H9 (cell line): ENCODE measurements around the gene SLBP. TPM values are rescaled to one million over a fixed set of nuclear protein-coding genes. Genes with fewer than 3 reads are reported as not detected.

ENCODE experiments used
- DNase-seq: peaks from one replicate; pipeline ENCODE4 v3.0.0-alpha.2; 2017
- H2AFZ ChIP-seq: one replicate; pipeline ENCODE4 v1.6.1; 2013; ENCODE audit warnings: mild to moderate bottlenecking, low read length, control low read depth, moderate library complexity
- H2AK5ac ChIP-seq: 2 replicates; pipeline ENCODE4 v1.6.1; 2013; ENCODE audit warnings: low read length, control low read depth, mixed read lengths; ENCODE audit not compliant: insufficient read length
- H2BK120ac ChIP-seq: one replicate; pipeline ENCODE4 v1.6.1; 2013; ENCODE audit warnings: low read depth, mild to moderate bottlenecking, low read length, control low read depth, inconsistent platforms; ENCODE audit not compliant: poor library complexity, severe bottlenecking
- H2BK12ac ChIP-seq: 2 replicates; pipeline ENCODE4 v1.6.1; 2013; ENCODE audit warnings: low read length, control low read depth, mixed read lengths, low read depth; ENCODE audit not compliant: insufficient read length
- H2BK15ac ChIP-seq: 2 replicates; pipeline ENCODE4 v1.6.1; 2013; ENCODE audit warnings: low read depth, low read length, control low read depth
- H2BK20ac ChIP-seq: one replicate; pipeline ENCODE4 v1.6.1; 2013; ENCODE audit warnings: low read depth, mild to moderate bottlenecking, low read length, control low read depth, inconsistent platforms; ENCODE audit not compliant: poor library complexity, severe bottlenecking
- H2BK5ac ChIP-seq: 2 replicates; pipeline ENCODE4 v1.6.1; 2013; ENCODE audit warnings: low read length, control low read depth, mixed read lengths; ENCODE audit not compliant: insufficient read length
- H3K14ac ChIP-seq: 2 replicates; pipeline ENCODE4 v1.6.1; 2013; ENCODE audit warnings: low read length, control low read depth; ENCODE audit not compliant: insufficient read depth
- H3K18ac ChIP-seq: 2 replicates; pipeline ENCODE4 v1.6.1; 2013; ENCODE audit warnings: low read depth, mild to moderate bottlenecking, mixed read lengths, low read length, control low read depth; ENCODE audit not compliant: insufficient read length
- H3K23ac ChIP-seq: 2 replicates; pipeline ENCODE4 v1.6.1; 2013; ENCODE audit warnings: low read length, control low read depth, mixed read lengths, low read depth; ENCODE audit not compliant: insufficient read length
- H3K23me2 ChIP-seq: 2 replicates; pipeline ENCODE4 v1.6.1; 2013; ENCODE audit warnings: low read depth, mild to moderate bottlenecking, mixed read lengths, low read length, control low read depth; ENCODE audit not compliant: insufficient read length, poor library complexity, severe bottlenecking
- H3K27ac ChIP-seq: 2 replicates; pipeline ENCODE4 v1.5.1; 2013; ENCODE audit warnings: low read length, control low read depth, mixed read lengths, low read depth; ENCODE audit not compliant: insufficient read length
- H3K27me3 ChIP-seq: 2 replicates; pipeline ENCODE4 v1.6.1; 2013; ENCODE audit warnings: low read length, control low read depth, inconsistent platforms; ENCODE audit not compliant: insufficient read depth
- H3K4ac ChIP-seq: 2 replicates; pipeline ENCODE4 v1.6.1; 2013; ENCODE audit warnings: low read depth, mild to moderate bottlenecking, control low read depth, inconsistent platforms, low read length, moderate library complexity
- H3K4me1 ChIP-seq: 2 replicates; pipeline ENCODE4 v1.6.1; 2013; ENCODE audit warnings: low read length, control low read depth, inconsistent platforms; ENCODE audit not compliant: insufficient read depth
- H3K4me2 ChIP-seq: 2 replicates; pipeline ENCODE4 v1.6.1; 2013; ENCODE audit warnings: low read length, control low read depth, mixed read lengths; ENCODE audit not compliant: insufficient read length, insufficient read depth
- H3K56ac ChIP-seq: 2 replicates; pipeline ENCODE4 v1.6.1; 2013; ENCODE audit warnings: low read depth, mild to moderate bottlenecking, mixed read lengths, low read length, control low read depth; ENCODE audit not compliant: insufficient read length
- H3K79me1 ChIP-seq: 2 replicates; pipeline ENCODE4 v1.6.1; 2013; ENCODE audit warnings: low read depth, mild to moderate bottlenecking, moderate library complexity, low read length, control low read depth, inconsistent platforms; ENCODE audit not compliant: insufficient read depth, poor library complexity, severe bottlenecking
- H3K79me2 ChIP-seq: 2 replicates; pipeline ENCODE4 v1.6.1; 2013; ENCODE audit warnings: low read length, control low read depth, inconsistent platforms; ENCODE audit not compliant: insufficient read depth
- H3K9ac ChIP-seq: 2 replicates; pipeline ENCODE4 v1.6.1; 2013; ENCODE audit warnings: low read length, control low read depth, mixed read lengths; ENCODE audit not compliant: insufficient read length; ENCODE audit errors: extremely low read depth
- H3K9me3 ChIP-seq: one replicate; pipeline ENCODE4 v1.6.1; 2013; ENCODE audit warnings: low read depth, low read length, inconsistent platforms; ENCODE audit not compliant: control insufficient read depth
- H3T11ph ChIP-seq: one replicate; pipeline ENCODE4 v1.6.1; 2013; ENCODE audit warnings: mild to moderate bottlenecking, low read length, control low read depth, inconsistent platforms
- H4K20me1 ChIP-seq: one replicate; pipeline ENCODE4 v1.6.1; 2013; ENCODE audit not compliant: control insufficient read depth, insufficient read length, insufficient read depth
- H4K5ac ChIP-seq: 2 replicates; pipeline ENCODE4 v1.6.1; 2013; ENCODE audit warnings: low read depth, mild to moderate bottlenecking, mixed read lengths, low read length, control low read depth; ENCODE audit not compliant: insufficient read length
- H4K8ac ChIP-seq: replicated peaks from 2 replicates; pipeline ENCODE4 v1.6.1; 2013; ENCODE audit warnings: low read length, control low read depth, mixed read lengths, low read depth; ENCODE audit not compliant: insufficient read length
- H4K91ac ChIP-seq: 2 replicates; pipeline ENCODE4 v1.6.1; 2013; ENCODE audit warnings: low read depth, mild to moderate bottlenecking, moderate library complexity, mixed read lengths, low read length, control low read depth; ENCODE audit not compliant: insufficient read length
- H3K27ac Mint-ChIP-seq, 3 experiments: 2 replicates in 2 of 3; 3 replicates in 1 of 3; pipeline ENCODE4 v1.8.0; 2020 to 2021; ENCODE audit warnings: mixed read lengths in 3 of 3, mild to moderate bottlenecking in 1 of 3, moderate library complexity in 1 of 3
- H3K27me3 Mint-ChIP-seq: 2 replicates; pipeline ENCODE4 v1.8.0; 2021; ENCODE audit warnings: low read depth, mild to moderate bottlenecking, moderate library complexity, mixed read lengths
- H3K36me3 Mint-ChIP-seq, 3 experiments: 2 replicates in 2 of 3; 3 replicates in 1 of 3; pipeline ENCODE4 v1.8.0; 2020 to 2021; ENCODE audit warnings: low read depth in 3 of 3, mixed read lengths in 3 of 3; ENCODE audit not compliant: insufficient read depth in 1 of 3
- H3K4me1 Mint-ChIP-seq, 2 experiments: 2 replicates each; pipeline ENCODE4 v1.8.0; 2020; ENCODE audit warnings: mixed read lengths in 2 of 2
- H3K4me3 Mint-ChIP-seq, 2 experiments: 2 replicates in 1 of 2; 3 replicates in 1 of 2; pipeline ENCODE4 v1.8.0; 2020 to 2021; ENCODE audit warnings: mild to moderate bottlenecking in 2 of 2, mixed read lengths in 2 of 2, moderate library complexity in 1 of 2
- H3K9me3 Mint-ChIP-seq, 2 experiments: 2 replicates in 1 of 2; 3 replicates in 1 of 2; pipeline ENCODE4 v1.8.0; 2020; ENCODE audit warnings: mild to moderate bottlenecking in 2 of 2, mixed read lengths in 2 of 2, moderate library complexity in 1 of 2
- WGBS: extraction: QIAGEN DNeasy Blood & Tissue Kit; methylation state at CpG from one replicate; pipeline ENCODE4 v1.1.7; 2013; ENCODE audit warnings: missing lambda C conversion rate, low lambda C conversion rate, mixed read lengths; ENCODE audit not compliant: insufficient read length; ENCODE audit errors: extremely low coverage; 5-methylcytosine and 5-hydroxymethylcytosine counted together
- total RNA-seq: library from RNA; stranded (reverse); gene quantifications from 2 replicates; pipeline ENCODE4 v1.2.1, GENCODE V29; 2021
- TF ChIP-seq, protein P1 (sequence below): fragments of 200-600 bp; sonication (generic); conservative IDR thresholded peaks from 3 replicates; pipeline ENCODE4 v1.8.0; 2021; ENCODE audit warnings: antibody characterized with exemption, mild to moderate bottlenecking

Gene SLBP
- total RNA-seq, 1 experiment from 2014 or later, result 62.7 TPM

DNA sequence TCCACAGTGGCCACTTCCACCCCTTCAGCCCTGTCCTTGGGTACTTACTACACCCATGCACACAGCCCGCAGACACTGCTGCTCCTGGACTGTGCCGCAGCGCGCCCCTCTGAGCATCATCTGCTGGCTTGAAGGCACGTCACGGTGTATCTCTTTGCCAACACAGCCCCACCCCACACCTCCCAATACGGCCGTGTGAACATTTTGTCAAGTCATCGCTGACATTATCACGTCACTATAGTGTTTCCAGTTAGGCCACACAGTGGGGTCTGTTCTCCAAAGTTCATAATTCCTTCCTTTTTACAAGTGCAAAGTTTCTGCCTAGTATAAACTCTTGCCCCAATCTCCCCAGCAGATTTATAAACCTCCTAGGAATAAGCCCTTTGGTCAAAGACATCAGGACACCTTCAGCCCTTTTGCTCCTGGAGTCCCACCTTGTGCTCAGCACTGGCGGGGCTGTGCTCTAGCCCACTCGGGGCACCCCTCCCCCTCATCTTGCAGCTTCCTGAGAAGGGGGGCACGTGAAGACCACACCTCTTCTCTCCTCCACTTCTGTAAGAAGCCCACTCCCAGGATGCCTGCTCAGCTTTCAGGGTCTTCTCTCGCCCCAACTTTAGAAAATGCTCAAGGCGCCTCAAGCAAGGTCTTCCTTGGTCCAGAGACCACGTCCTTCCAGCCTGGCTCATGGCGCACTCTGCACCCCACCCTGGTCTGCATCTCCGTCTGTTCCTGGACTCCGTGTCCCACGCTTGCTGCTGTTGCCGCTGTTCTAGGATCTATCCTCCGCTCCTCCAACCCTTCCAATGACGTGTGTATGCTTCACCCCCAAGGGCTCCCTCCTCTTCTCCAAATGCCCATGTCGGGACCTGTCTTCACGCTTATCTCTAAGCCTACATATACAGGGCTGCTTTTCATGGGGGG, 35.3 kb downstream of the SLBP start:
- no peak overlapping the region for H3K4ac ChIP-seq
- H2AK5ac ChIP-seq, result no peak overlapping the region
- Mint-ChIP-seq H3K27ac (peak overlapping the region in 1 of 3 experiments; percentile 2; a peak in 2 of 7 replicates), H3K36me3 (no peaks in the 10 kb centered on the region), H3K9me3 (no peaks in the 10 kb centered on the region; a peak in 1 of 5 replicates), H3K27me3 (peaks cover 16% of the 10 kb centered on the region), H3K4me1 (peaks cover 0 to 10% of the 10 kb centered on the region in 2 experiments; a peak in 3 of 4 replicates), H3K4me3 (no peak overlapping the region; a peak in 1 of 5 replicates)
- no peak overlapping the region for H2BK12ac ChIP-seq
- no peak overlapping the region for H4K5ac ChIP-seq
- H3K23ac ChIP-seq, result no peak overlapping the region
- no peak overlapping the region for H3K56ac ChIP-seq
- no peaks in the 10 kb centered on the region for H3K27me3 ChIP-seq
- no peaks in the 10 kb centered on the region for H3K9me3 ChIP-seq
- no peaks in the 10 kb centered on the region for H3K23me2 ChIP-seq
- H3K79me1 ChIP-seq, result no peaks in the 10 kb centered on the region
- no peaks in the 10 kb centered on the region for H3K79me2 ChIP-seq
- H3K4me2 ChIP-seq, result no peak overlapping the region
- no peak overlapping the region for H2BK20ac ChIP-seq
- H4K91ac ChIP-seq, result no peak overlapping the region
- no peak for DNase-seq
- no peak overlapping the region for H2BK5ac ChIP-seq
- H4K20me1 ChIP-seq, result no peaks in the 10 kb centered on the region
- H3K9ac ChIP-seq, result no peak overlapping the region
- H3K27ac ChIP-seq, result no peak overlapping the region
- H3K18ac ChIP-seq, result no peak overlapping the region
- no peak overlapping the region for H3T11ph ChIP-seq
- no peak overlapping the region for H2BK15ac ChIP-seq
- no peaks in the 10 kb centered on the region for H3K4me1 ChIP-seq
- H2AFZ ChIP-seq, result no peak overlapping the region
- TF ChIP-seq, protein P1, sequence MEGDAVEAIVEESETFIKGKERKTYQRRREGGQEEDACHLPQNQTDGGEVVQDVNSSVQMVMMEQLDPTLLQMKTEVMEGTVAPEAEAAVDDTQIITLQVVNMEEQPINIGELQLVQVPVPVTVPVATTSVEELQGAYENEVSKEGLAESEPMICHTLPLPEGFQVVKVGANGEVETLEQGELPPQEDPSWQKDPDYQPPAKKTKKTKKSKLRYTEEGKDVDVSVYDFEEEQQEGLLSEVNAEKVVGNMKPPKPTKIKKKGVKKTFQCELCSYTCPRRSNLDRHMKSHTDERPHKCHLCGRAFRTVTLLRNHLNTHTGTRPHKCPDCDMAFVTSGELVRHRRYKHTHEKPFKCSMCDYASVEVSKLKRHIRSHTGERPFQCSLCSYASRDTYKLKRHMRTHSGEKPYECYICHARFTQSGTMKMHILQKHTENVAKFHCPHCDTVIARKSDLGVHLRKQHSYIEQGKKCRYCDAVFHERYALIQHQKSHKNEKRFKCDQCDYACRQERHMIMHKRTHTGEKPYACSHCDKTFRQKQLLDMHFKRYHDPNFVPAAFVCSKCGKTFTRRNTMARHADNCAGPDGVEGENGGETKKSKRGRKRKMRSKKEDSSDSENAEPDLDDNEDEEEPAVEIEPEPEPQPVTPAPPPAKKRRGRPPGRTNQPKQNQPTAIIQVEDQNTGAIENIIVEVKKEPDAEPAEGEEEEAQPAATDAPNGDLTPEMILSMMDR, result no peak
- no peak overlapping the region for H3K14ac ChIP-seq
- WGBS, result no CpG with 5 or more reads among the region's 25 CpGs
- no peak overlapping the region for H4K8ac ChIP-seq
- no peak overlapping the region for H2BK120ac ChIP-seq
